RWPE1 (cell line): Measurements from ENCODE around the gene CNTNAP1.
"Not testable (repeated sequence)": the region's sequence is repeated elsewhere in the genome, so short reads cannot be mapped to it uniquely, and the experiment has no call there.

Source experiments
- CTCF ChIA-PET: fragments of 350-600 bp; sonication (Branson Sonifier 250); formaldehyde crosslinking; extraction: SDS; loops from one replicate; lab custom pipeline; 2021; lab: Yijun Ruan, JAX
- POLR2A ChIA-PET: fragments of 400-600 bp; formaldehyde crosslinking; extraction: SDS; loops from one replicate; lab custom pipeline; 2020; ENCODE audit warnings: antibody characterized with exemption; ENCODE audit not compliant: low non-redundant PET; lab: Yijun Ruan, JAX
- DNase-seq: peaks from one replicate; pipeline ENCODE4 v3.0.0; 2012; ENCODE audit warnings: low spot score
- H3K27ac ChIP-seq: fragments of 450-650 bp; 2 replicates; pipeline ENCODE4 v1.5.1; 2017
- TF ChIP-seq, protein P1 (sequence below): fragments of 450-650 bp; conservative IDR thresholded peaks from 2 replicates; pipeline ENCODE4 v1.5.1; 2017; ENCODE audit warnings: low read depth, mild to moderate bottlenecking

The CNTNAP1 gene

DNA sequence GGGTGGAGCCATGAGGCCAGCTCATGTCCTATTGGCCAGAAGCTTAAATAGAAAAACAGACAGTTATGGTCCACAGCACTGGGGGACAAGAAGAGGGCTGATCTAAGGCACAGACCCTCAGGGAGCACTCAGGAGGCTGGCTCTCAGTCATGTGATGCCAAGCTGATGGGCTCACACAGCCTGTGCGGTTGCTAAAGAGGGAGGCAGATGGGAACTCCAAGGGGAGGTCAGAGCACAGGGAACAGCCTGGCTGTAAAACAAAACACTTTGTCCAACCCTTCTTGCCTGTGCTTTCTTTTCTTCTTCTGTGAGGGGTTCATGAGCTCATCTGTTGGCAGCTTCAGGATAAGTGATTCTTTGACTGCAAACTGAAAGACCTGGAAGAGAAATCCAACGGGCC lies 27.2 kb downstream of the CNTNAP1 start:
- ChIA-PET CTCF (interaction anchor here (0.5 to 1.7 kb wide), 3 partner anchors 54 to 357 kb away, joined by 3 to 5 read pairs (median 5); no protein-coding TSS in a partner anchor), POLR2A (no interaction called here)
- TF ChIP-seq, protein P1, sequence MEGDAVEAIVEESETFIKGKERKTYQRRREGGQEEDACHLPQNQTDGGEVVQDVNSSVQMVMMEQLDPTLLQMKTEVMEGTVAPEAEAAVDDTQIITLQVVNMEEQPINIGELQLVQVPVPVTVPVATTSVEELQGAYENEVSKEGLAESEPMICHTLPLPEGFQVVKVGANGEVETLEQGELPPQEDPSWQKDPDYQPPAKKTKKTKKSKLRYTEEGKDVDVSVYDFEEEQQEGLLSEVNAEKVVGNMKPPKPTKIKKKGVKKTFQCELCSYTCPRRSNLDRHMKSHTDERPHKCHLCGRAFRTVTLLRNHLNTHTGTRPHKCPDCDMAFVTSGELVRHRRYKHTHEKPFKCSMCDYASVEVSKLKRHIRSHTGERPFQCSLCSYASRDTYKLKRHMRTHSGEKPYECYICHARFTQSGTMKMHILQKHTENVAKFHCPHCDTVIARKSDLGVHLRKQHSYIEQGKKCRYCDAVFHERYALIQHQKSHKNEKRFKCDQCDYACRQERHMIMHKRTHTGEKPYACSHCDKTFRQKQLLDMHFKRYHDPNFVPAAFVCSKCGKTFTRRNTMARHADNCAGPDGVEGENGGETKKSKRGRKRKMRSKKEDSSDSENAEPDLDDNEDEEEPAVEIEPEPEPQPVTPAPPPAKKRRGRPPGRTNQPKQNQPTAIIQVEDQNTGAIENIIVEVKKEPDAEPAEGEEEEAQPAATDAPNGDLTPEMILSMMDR: no peak
- DNase-seq: no peak
- no peak overlapping the region for H3K27ac ChIP-seq

DNA sequence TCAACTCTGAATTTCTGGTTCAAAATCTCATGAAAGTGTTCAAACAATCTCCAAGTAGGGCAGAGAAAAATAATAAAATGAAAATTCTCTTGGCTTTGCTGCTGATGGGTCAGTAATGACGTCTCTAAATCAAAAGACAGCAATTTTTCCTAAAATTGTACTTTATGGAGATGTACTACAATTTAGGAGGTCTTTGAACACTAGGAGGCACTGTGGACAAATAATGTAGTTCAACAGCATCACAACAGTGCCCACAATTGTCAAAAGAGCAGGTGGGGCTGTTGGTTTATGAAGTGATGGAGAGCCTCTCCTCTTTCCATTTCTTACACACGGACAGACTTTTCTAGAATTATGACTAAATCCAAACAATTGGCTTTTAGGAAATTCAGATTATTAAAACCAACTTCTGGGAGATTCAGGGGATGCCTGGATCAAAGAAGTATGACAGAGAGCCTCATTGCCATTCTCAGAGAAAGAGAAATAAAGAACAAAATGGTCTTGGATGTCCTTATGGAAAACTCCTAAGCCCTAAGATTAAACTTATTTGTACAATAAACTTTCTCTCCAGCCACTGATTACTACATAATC lies 38.8 kb downstream of the CNTNAP1 start:
- DNase-seq: peak; percentile 53
- ChIA-PET CTCF (interaction anchor here (1.0 kb wide), 2 partner anchors 14 to 103 kb away, joined by 3 to 6 read pairs; partner anchors contain the start of gene BECN1), POLR2A (no interaction called here)
- TF ChIP-seq, protein P1: peak; percentile 65
- H3K27ac ChIP-seq: no peak overlapping the region

DNA sequence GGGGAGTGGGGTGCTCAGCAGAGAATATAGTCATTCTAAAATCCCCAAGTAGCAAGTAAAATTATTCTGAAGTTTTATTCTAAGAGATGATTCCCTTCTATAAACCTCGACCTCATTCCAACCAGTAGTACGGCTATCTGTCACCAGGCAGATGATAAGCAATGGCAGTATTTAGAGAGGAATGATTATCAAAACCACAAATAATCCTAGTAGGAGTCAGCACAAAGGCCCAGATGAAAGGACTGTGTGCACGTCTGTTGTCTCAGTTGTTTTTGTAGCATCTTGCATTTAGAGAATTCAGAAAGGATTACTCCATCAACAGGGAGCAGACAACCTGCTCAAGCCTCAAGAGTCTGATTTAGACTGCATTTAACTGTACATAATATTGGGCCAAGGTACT lies 41.3 kb downstream of the CNTNAP1 start:
- DNase-seq: no peak
- H3K27ac ChIP-seq: no peak overlapping the region
- ChIA-PET POLR2A (no interaction called here), CTCF (interaction anchor here (1.8 kb wide), 1 partner anchor 40 kb away, joined by 7 read pairs; no protein-coding TSS in a partner anchor)
- TF ChIP-seq, protein P1: no peak

DNA sequence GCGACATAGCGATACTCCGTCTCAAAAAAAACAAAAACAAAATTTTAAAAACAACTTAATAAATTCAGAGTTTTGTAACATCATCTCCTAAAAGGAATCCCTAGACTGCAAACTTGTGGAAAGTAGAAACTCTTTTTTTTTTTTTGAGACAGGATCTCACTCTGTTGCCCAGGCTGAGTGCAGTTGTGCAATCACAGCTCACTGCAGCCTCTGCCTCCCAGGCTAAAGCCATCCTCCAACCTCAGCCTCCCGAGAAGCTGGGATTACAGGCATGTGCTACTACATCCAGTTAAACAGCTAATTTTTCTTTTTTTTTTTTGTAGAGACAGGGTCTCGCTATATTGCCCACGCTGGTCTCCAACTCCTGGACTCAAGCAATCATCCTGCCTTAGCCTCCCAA lies 42.8 kb downstream of the CNTNAP1 start:
- ChIA-PET POLR2A (interaction anchor here (0.7 kb wide), 3 partner anchors 19 to 619 kb away, joined by 3 to 7 read pairs (median 3); no protein-coding TSS in a partner anchor), CTCF (interaction anchor here (0.7 to 1.8 kb wide), 3 partner anchors 39 to 211 kb away, joined by 4 to 7 read pairs (median 5); partner anchors contain the start of gene PSMC3IP)
- no peak overlapping the region for H3K27ac ChIP-seq
- TF ChIP-seq, protein P1: no peak
- no peak for DNase-seq

DNA sequence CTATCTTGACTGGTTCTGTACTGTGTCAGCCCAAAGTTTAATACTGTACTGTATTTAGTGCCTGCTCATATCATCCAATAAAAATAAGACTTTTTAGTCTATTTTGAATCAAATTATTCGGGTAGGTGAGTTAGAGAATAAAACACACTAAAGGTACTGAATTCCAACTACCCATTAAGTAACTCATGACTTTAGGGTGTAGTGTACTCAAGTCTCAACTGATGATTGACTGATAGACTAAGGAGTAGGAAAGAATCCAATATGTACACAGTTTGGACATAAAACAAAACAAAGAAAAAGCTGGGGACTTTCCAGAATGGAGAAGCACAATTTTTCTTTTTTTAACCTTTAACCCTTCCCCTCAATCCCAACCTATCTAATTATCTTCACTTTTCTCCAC lies 58.4 kb downstream of the CNTNAP1 start:
- CTCF ChIA-PET: no interaction called here
- H3K27ac ChIP-seq: no peak overlapping the region
- TF ChIP-seq, protein P1: no peak
- POLR2A ChIA-PET: interaction anchor here (0.6 kb wide), 1 partner anchor 181 kb away, joined by 3 read pairs; no protein-coding TSS in a partner anchor
- no peak for DNase-seq

DNA sequence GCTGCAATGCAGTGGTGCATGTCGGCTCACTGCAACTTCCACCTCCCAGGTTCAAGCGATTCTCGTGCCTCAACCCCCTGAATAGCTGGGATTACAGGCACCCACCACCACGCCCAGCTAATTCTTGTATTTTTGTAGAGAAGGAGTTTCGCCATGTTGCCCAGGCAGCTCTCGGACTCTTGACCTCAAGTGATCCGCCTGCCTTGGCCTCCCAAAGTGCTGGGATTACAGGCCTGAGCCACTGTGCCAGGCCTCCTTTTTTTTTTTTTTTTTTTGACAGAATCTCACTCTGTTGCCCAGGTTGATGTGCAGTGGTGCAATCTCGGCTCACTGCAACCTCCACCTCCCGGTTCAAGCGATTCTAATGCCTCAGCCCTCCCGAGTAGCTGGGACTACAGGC lies 60.6 kb downstream of the CNTNAP1 start:
- DNase-seq, POLR2A ChIA-PET, CTCF ChIA-PET: not testable (repeated sequence)
- H3K27ac ChIP-seq: peak overlapping the region; percentile 86
